Type B pancreatic cell (in vitro differentiated cells): ENCODE measurements around the gene SHROOM1. TPM values are rescaled to one million over a fixed set of nuclear protein-coding genes. Genes with fewer than 3 reads are reported as not detected.

ENCODE experiments used
- DNase-seq: peaks from one replicate; pipeline ENCODE4 v3.0.0; 2021; ENCODE audit warnings: mixed read lengths; ENCODE audit not compliant: unreplicated experiment; ENCODE audit errors: extremely low spot score
- H3K27ac Mint-ChIP-seq: 2 replicates; pipeline ENCODE4 v1.8.0; 2021; ENCODE audit warnings: mild to moderate bottlenecking, mixed read lengths
- H3K27me3 Mint-ChIP-seq: 2 replicates; pipeline ENCODE4 v1.8.0; 2021; ENCODE audit warnings: mixed read lengths
- H3K36me3 Mint-ChIP-seq: 2 replicates; pipeline ENCODE4 v1.8.0; 2021; ENCODE audit warnings: mixed read lengths
- H3K4me1 Mint-ChIP-seq: one replicate; pipeline ENCODE4 v1.8.0; 2021; ENCODE audit warnings: mixed read lengths; ENCODE audit not compliant: unreplicated experiment
- H3K4me3 Mint-ChIP-seq: 2 replicates; pipeline ENCODE4 v1.8.0; 2021; ENCODE audit warnings: mild to moderate bottlenecking, mixed read lengths
- H3K9me3 Mint-ChIP-seq: 2 replicates; pipeline ENCODE4 v1.8.0; 2021; ENCODE audit warnings: mixed read lengths
- long read RNA-seq: library from polyadenylated mRNA; unstranded; transcript quantifications from one replicate; pipeline ENCODE4 v2.0.0, GENCODE V29; 2020
- total RNA-seq: library from RNA; stranded (reverse); gene quantifications from 2 replicates; pipeline ENCODE4 v1.2.1, GENCODE V29; 2021; ENCODE audit warnings: low replicate concordance
- TF ChIP-seq, protein P1 (sequence below): fragments of 200-600 bp; sonication (generic); conservative IDR thresholded peaks from 2 replicates; pipeline ENCODE4 v1.5.0; 2021; ENCODE audit warnings: antibody characterized with exemption, mild to moderate bottlenecking

SHROOM1 gene, protein sequence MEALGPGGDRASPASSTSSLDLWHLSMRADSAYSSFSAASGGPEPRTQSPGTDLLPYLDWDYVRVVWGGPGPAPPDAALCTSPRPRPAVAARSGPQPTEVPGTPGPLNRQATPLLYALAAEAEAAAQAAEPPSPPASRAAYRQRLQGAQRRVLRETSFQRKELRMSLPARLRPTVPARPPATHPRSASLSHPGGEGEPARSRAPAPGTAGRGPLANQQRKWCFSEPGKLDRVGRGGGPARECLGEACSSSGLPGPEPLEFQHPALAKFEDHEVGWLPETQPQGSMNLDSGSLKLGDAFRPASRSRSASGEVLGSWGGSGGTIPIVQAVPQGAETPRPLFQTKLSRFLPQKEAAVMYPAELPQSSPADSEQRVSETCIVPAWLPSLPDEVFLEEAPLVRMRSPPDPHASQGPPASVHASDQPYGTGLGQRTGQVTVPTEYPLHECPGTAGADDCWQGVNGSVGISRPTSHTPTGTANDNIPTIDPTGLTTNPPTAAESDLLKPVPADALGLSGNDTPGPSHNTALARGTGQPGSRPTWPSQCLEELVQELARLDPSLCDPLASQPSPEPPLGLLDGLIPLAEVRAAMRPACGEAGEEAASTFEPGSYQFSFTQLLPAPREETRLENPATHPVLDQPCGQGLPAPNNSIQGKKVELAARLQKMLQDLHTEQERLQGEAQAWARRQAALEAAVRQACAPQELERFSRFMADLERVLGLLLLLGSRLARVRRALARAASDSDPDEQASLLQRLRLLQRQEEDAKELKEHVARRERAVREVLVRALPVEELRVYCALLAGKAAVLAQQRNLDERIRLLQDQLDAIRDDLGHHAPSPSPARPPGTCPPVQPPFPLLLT
- 7.2 and 7.6 TPM in 2 replicates for total RNA-seq
- long read RNA-seq, partial matches to known transcripts: 1 of 2 reads
- long read RNA-seq, other reads (novel, unspliced or antisense): 1 of 2 reads

DNA sequence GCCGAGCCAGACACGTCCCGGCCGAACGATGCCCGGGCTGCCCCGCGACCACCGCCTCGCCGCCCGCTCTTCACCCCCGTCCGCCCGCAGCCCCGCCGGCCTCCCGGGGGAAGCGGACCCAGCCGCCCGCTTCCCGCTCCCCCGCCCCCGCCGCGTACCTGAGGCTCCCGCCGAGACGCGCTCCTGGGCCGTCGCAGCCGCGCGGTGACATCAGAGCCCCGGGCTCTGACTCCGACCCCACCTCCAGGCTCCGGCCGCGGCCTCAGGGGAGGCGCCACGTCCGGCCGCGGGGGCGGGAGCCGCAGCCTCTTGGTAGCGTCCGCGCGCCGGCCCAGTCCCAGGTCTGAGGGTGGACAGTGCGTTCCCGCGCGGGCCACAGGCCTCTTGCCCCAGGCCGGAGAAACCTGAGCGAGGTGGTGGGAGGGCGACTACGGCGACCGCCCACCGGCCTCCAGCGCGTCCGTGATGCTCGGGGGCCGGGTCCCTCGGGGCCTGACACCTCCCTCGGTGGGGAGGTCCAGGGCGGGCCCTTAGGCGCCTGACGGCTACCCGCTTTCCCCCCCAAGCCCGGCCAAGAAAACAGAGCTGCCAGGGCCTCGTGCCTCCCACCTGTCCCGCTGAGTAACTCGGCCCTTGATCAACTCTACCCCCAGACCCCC lies at the start of gene SHROOM1:
Gene SHROOM1, minus strand, starts transcription at position 212 of the 659 bp plus-strand sequence. CDS start 4,507 bp downstream, outside the sequence.
- Mint-ChIP-seq H3K27me3 (peaks cover 59% of the 10 kb centered on the region), H3K27ac (peak within 1 kb of the TSS; percentile 72), H3K4me1 (no peaks in the 10 kb centered on the region)

DNA sequence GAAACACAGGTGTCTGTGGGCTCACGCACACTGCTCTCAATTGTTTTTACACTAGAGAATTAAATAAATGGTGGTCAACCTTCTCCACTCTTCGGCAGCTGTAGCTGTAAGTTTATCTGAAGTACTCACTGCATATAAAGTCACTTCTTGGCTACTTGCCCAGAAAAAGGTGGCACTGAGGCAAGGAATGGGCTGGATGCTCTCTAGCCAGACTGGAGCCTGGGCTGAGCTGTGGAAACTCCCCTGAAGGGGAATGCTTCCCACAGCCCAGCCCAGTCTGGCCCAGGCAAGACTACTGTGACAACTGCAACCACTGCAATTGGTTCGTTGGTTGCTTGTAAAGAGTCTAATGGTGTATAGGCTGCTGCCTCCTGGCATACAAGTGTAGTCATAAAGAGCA lies 47.5 kb upstream of the SHROOM1 start:
- Mint-ChIP-seq H3K9me3 (no peaks in the 10 kb centered on the region), H3K4me3 (no peak overlapping the region), H3K27me3 (no peaks in the 10 kb centered on the region), H3K36me3 (peaks cover 14% of the 10 kb centered on the region), H3K27ac (peak overlapping the region; percentile 6), H3K4me1 (peaks cover 11% of the 10 kb centered on the region)
- no peak for DNase-seq
- TF ChIP-seq, protein P1, sequence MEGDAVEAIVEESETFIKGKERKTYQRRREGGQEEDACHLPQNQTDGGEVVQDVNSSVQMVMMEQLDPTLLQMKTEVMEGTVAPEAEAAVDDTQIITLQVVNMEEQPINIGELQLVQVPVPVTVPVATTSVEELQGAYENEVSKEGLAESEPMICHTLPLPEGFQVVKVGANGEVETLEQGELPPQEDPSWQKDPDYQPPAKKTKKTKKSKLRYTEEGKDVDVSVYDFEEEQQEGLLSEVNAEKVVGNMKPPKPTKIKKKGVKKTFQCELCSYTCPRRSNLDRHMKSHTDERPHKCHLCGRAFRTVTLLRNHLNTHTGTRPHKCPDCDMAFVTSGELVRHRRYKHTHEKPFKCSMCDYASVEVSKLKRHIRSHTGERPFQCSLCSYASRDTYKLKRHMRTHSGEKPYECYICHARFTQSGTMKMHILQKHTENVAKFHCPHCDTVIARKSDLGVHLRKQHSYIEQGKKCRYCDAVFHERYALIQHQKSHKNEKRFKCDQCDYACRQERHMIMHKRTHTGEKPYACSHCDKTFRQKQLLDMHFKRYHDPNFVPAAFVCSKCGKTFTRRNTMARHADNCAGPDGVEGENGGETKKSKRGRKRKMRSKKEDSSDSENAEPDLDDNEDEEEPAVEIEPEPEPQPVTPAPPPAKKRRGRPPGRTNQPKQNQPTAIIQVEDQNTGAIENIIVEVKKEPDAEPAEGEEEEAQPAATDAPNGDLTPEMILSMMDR: no peak

More for the DNA sequence above, at the start of gene SHROOM1:
- Mint-ChIP-seq H3K9me3 (no peaks in the 10 kb centered on the region), H3K36me3 (no peaks in the 10 kb centered on the region), H3K4me3 (peak within 1 kb of the TSS; percentile 90)
- TF ChIP-seq, protein P1: no peak
- DNase-seq: no peak

DNA sequence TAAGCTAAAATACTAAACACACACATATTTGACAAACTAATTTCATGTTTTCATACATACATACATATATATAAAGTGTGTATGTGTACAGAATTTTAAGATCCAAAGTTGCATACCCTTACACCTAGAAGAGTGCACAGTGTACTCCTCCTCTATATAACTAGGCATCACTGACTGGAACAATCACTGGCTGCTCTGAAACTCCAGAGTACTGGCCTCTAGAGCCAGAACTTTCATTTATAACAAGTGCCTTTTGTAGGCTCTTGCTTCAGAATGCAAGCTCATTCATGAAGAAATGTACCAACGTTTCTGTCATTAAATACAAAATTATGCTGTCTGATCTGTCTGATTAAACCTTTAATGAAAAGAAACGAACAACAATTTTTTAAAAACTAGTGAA lies 47.0 kb upstream of the SHROOM1 start:
- Mint-ChIP-seq H3K4me3 (no peak overlapping the region), H3K4me1 (peaks cover 16% of the 10 kb centered on the region), H3K27ac (no peak overlapping the region), H3K27me3 (no peaks in the 10 kb centered on the region), H3K9me3 (no peaks in the 10 kb centered on the region), H3K36me3 (peaks cover 12% of the 10 kb centered on the region)
- TF ChIP-seq, protein P1: no peak
- DNase-seq: no peak

DNA sequence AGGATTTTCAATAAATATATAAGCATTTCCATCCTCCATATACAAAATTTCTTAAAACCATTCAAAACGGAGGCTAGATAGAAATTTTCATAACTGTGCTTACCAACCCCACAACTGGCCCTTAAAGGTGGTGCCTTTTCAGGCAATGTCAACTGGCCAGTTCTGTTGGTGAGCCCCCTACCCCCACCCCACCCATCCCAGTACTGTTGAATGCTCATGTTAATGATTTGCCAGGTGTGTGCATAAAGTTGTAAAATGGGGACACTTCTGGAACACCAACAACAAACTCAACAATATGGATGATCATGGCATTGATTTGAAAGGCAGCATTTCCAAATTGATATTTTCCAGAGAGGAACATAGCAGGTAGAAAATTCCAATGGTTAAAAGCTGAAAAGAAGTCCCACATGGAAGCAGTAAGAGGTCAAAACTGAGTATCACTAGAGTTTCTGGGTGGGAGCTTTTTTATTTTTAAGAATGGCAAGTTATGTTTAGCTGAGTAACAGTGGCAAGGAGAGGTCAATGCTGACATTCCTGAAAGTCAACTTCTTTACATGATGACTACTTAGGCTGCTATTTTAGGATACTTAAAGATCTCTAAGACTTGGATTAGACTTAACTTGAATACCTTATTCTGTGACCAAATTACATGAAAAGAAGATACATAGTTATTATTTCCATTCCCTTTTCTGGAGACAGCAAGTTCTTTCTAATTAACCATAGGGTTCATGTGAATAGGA lies 45.7 kb upstream of the SHROOM1 start:
- Mint-ChIP-seq H3K4me1 (peaks cover 16% of the 10 kb centered on the region), H3K27me3 (no peaks in the 10 kb centered on the region), H3K9me3 (no peaks in the 10 kb centered on the region), H3K27ac (peak overlapping the region; percentile 81), H3K36me3 (peaks cover 10% of the 10 kb centered on the region), H3K4me3 (no peak overlapping the region)
- TF ChIP-seq, protein P1: no peak
- no peak for DNase-seq

DNA sequence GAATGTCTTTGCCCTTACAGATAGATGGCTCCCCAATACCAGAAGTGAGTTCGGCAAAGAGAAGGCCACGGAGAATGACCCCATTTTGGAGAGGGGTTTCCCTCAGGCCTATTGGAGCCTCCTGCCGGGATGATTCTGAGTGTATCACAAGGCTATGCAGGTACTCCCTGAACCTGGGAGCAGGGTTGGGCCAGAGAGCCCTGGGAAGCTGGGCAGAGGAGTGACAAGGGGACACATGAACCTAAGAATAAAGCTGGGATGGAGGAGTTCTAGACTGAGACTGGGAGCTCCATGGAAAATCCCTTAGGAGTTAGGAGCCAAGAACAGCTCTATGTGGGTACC lies 43.5 kb upstream of the SHROOM1 start:
- H3K9me3 Mint-ChIP-seq: no peaks in the 10 kb centered on the region
- peaks cover 11% of the 10 kb centered on the region for H3K36me3 Mint-ChIP-seq
- H3K27ac Mint-ChIP-seq: peak overlapping the region; percentile 86
- no peak for DNase-seq
- no peak overlapping the region for H3K4me3 Mint-ChIP-seq
- peaks cover 16% of the 10 kb centered on the region for H3K4me1 Mint-ChIP-seq
- no peaks in the 10 kb centered on the region for H3K27me3 Mint-ChIP-seq
- TF ChIP-seq, protein P1: no peak
